GM18520 (cell line): ENCODE results near the gene FIBIN.

Experiments
- ATAC-seq: cut with Tn5 transposase; IDR thresholded peaks from one replicate; pipeline ENCODE4 v1.9.1; 2021; ENCODE audit not compliant: unreplicated experiment

FIBIN gene

GRCh38 chr11:27020751-27021150 is 26.8 kb downstream of the FIBIN start:
- ATAC-seq = no peak

GRCh38 chr11:27022659-27023251 is 28.8 kb downstream of the FIBIN start:
- ATAC-seq = no peak

GRCh38 chr11:27024865-27025264 is 31.0 kb downstream of the FIBIN start:
- no peak for ATAC-seq

GRCh38 chr11:27025312-27025955 is 31.5 kb downstream of the FIBIN start:
- ATAC-seq = no peak

GRCh38 chr11:27025957-27026733 is 32.2 kb downstream of the FIBIN start:
- ATAC-seq = no peak

- no peak for ATAC-seq
Measured at GRCh38 chr11:27028561-27028965, 34.7 kb downstream of the FIBIN start.

- ATAC-seq = no peak
Measured at GRCh38 chr11:27029966-27030365, 36.1 kb downstream of the FIBIN start.

GRCh38 chr11:27031754-27032153 is 37.8 kb downstream of the FIBIN start:
- ATAC-seq = no peak

- ATAC-seq = no peak
Measured at GRCh38 chr11:27039873-27040272, 46.0 kb downstream of the FIBIN start.

- no peak for ATAC-seq
Measured at GRCh38 chr11:27040302-27041115, 46.6 kb downstream of the FIBIN start, which contains the start of gene BBOX1. Gene BBOX1 (plus strand): TSS chr11:27040815. CDS start chr11:27055431, 14,616 bp downstream.

GRCh38 chr11:27041141-27041899 is 47.4 kb downstream of the FIBIN start:
- ATAC-seq = no peak
